Ascending aorta (tissue), 2 donors: ENCODE results near the gene NACC2. TPM values are rescaled to one million over a fixed set of nuclear protein-coding genes. Genes with fewer than 3 reads are reported as not detected.

Experiments
- DNase-seq, 2 donors: peaks; one replicate each; pipeline ENCODE4 v3.0.0-alpha.2; 2019; ENCODE audit warnings: low spot score in 2 of 2
- H3K27ac ChIP-seq, 2 donors: fragments of 200-600 bp; sonication (generic); one replicate each; pipeline ENCODE4 v1.5.1; 2016 to 2017; ENCODE audit warnings: mild to moderate bottlenecking in 1 of 2
- H3K27me3 ChIP-seq: fragments of 200-600 bp; sonication (generic); one replicate; pipeline ENCODE4 v1.5.1; 2017
- H3K36me3 ChIP-seq, 2 donors: fragments of 200-600 bp; sonication (generic); one replicate each; pipeline ENCODE4 v1.5.1; 2016
- H3K4me1 ChIP-seq, 2 donors: fragments of 200-600 bp; sonication (generic); one replicate each; pipeline ENCODE4 v1.5.1; 2016 to 2017; ENCODE audit warnings: mild to moderate bottlenecking in 1 of 2
- H3K4me3 ChIP-seq, 2 donors: fragments of 200-600 bp; sonication (generic); one replicate each; pipeline ENCODE4 v1.5.1; 2016 to 2017; ENCODE audit warnings: mild to moderate bottlenecking in 1 of 2
- H3K9me3 ChIP-seq, 2 donors: fragments of 200-600 bp; sonication (generic); one replicate each; pipeline ENCODE4 v1.5.1; 2016
- CTCF ChIP-seq, 3 experiments: fragments of 200-600 bp in 2 of 3; fragments of 450-650 bp in 1 of 3; sonication (generic) in 2 of 3; IDR thresholded peaks; one replicate each; pipeline ENCODE4 v1.5.1; 2016 to 2019; ENCODE audit warnings: antibody characterized with exemption in 3 of 3, mild to moderate bottlenecking in 1 of 3, moderate library complexity in 1 of 3
- intact Hi-C: fragments of 100-400 bp; cut with DNase I; formaldehyde crosslinking; loops from one replicate; pipeline ENCODE4 v1.15.1; 2023
- total RNA-seq: library from RNA; depleted of rRNA; stranded (reverse); fragments of >200 nt; gene quantifications from one replicate; pipeline ENCODE4 v1.1.0, GENCODE V29; 2016

NACC2 gene
- total RNA-seq, 1 donor from 2014 or later = 72.2 TPM

GRCh38 chr9:136039488-136039887 lies 55.6 kb downstream of the NACC2 start:
- H3K4me1 ChIP-seq = no peaks in the 10 kb centered on the region
- intact Hi-C loops = no loop called here
- H3K36me3 ChIP-seq = peaks cover 8 to 21% of the 10 kb centered on the region in 2 donors
- no peak for DNase-seq
- TF ChIP-seq CTCF (IDR thresholded peaks at IDR 0.05) = no peak
- no peaks in the 10 kb centered on the region for H3K27me3 ChIP-seq
- H3K4me3 ChIP-seq = no peak overlapping the region
- H3K27ac ChIP-seq = no peak overlapping the region
- peaks cover 10 to 29% of the 10 kb centered on the region in 2 donors for H3K9me3 ChIP-seq

GRCh38 chr9:136036848-136037247 lies 58.2 kb downstream of the NACC2 start:
- H3K4me1 ChIP-seq = no peaks in the 10 kb centered on the region
- H3K9me3 ChIP-seq = peaks cover 10 to 29% of the 10 kb centered on the region in 2 donors
- H3K4me3 ChIP-seq = no peak overlapping the region
- no peak for TF ChIP-seq CTCF (IDR thresholded peaks at IDR 0.05)
- H3K27ac ChIP-seq = no peak overlapping the region
- peaks cover 0 to 12% of the 10 kb centered on the region in 2 donors for H3K36me3 ChIP-seq
- H3K27me3 ChIP-seq = no peaks in the 10 kb centered on the region
- intact Hi-C loops = no loop called here
- no peak for DNase-seq

GRCh38 chr9:136036050-136036449 lies 59.0 kb downstream of the NACC2 start:
- Histone ChIP-seq H3K4me1 (no peaks in the 10 kb centered on the region), H3K9me3 (peaks cover 10 to 29% of the 10 kb centered on the region in 2 donors), H3K27ac (no peak overlapping the region), H3K27me3 (no peaks in the 10 kb centered on the region), H3K4me3 (no peak overlapping the region), H3K36me3 (peaks cover 0 to 12% of the 10 kb centered on the region in 2 donors)
- TF ChIP-seq CTCF (IDR thresholded peaks at IDR 0.05) = no peak
- intact Hi-C loops = no loop called here
- DNase-seq = no peak

GRCh38 chr9:136031741-136032730 lies 63.1 kb downstream of the NACC2 start:
- H3K9me3 ChIP-seq = peaks cover 5% of the 10 kb centered on the region in 2 donors
- H3K27ac ChIP-seq = no peak overlapping the region
- intact Hi-C loops = no loop called here

GRCh38 chr9:136031094-136031493 lies 64.0 kb downstream of the NACC2 start:
- intact Hi-C loops = no loop called here
- no peak for DNase-seq
- TF ChIP-seq CTCF (IDR thresholded peaks at IDR 0.05) = no peak
- Histone ChIP-seq H3K9me3 (no peaks in the 10 kb centered on the region), H3K27ac (no peak overlapping the region), H3K4me1 (no peaks in the 10 kb centered on the region), H3K4me3 (no peak overlapping the region), H3K36me3 (peaks cover 6% of the 10 kb centered on the region in 2 donors), H3K27me3 (no peaks in the 10 kb centered on the region)

More at GRCh38 chr9:136031741-136032730, 63.1 kb downstream of the NACC2 start:
- no peak for TF ChIP-seq CTCF (IDR thresholded peaks at IDR 0.05)
- DNase-seq = peak in 1 of 2 donors; percentile 22
- H3K27me3 ChIP-seq = no peaks in the 10 kb centered on the region
- H3K4me3 ChIP-seq = no peak overlapping the region
- H3K4me1 ChIP-seq = no peaks in the 10 kb centered on the region
- H3K36me3 ChIP-seq = peaks cover 6 to 8% of the 10 kb centered on the region in 2 donors
